HG03521 (cell line): ENCODE results near the gene GID8.

Experiments used
- ATAC-seq: cut with Tn5 transposase; IDR thresholded peaks from one replicate; pipeline ENCODE4 v1.9.1; 2021; ENCODE audit warnings: mild to moderate bottlenecking, moderate library complexity; ENCODE audit not compliant: unreplicated experiment

The GID8 gene

DNA sequence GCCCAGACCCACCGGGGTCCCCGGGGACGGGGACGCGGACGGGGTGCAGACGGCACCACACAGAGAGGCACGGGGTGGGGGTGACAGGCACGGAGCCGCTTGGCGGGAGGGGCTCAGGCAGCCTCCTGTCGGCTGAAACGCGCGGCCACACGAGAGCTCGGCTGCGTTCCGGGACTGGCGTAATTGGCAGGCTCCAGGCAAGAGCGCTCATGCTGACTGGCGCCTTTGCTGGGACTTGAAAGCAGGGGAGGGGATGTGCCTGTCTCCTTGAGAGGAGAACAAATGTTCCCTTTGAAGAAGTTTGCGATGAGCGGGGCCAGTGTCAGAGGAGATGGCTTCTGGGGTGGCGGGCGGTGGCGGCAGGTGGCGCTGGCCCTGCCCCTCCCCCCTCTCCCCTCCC, 43.0 kb downstream of the GID8 start:
- no peak for ATAC-seq

DNA sequence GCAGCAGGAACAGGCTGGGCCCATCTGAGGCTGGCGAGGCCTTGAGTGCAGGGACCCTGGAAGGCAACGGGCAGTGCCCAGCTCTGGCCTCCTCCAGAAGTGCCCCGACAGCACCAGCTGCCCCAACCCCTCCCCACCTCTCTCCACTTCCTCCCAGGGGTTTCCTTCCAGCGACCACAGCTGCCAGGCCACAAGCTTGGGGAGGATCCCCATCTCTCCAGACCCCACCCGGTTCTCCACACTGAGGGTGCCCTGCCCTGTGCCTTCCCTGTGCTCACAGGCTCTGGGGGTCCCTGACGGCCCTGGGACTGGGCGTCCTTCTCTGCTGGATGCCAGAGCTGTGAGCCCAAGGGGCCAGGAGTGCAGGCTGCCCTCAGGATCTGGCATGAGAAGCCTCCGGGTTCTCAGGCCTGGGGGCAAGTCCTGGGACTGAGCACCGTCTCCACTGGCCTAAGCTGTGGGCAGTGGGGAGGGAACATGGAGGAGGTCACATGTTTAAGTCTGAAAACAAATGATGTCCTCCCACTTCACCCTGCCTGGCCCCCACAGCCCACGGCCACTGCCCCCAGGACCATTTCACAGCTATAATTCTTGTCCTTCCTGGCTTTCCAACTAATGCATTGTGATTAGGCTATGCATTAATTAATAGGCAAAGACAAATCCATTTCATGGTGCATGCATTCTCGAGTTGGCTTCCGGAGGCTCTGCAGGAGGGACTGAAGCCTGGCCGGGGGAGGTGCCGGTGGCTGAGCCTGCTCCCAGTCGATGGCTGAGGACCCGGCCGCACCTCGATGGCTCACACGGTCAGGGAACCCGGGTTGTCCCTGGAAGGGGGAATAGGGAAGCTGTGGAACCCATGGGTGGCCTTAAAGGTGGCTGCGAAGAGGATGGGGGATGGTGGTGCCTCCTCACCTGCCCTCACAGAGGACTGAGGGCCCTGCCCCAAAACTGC, 44.5 kb downstream of the GID8 start:
- ATAC-seq, result no peak

DNA sequence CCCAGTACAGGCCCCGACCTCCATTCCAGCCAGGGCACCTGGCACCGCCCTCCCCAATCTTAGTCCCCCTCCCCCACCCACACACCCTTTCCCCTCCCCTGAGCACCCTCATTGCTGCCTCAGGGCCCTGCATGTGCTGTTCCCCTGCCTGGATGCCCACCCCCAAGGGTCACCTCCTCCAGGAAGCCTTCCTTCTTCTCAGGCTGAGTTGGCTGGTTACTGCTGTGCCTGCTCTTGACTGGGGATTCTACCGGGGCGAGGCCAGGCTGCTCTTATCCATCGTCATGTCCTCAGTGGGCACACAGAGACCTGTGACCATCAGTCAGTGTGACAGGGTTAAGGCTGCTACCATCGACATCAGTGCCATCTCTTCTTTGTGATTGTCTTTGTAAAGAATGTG, 45.3 kb downstream of the GID8 start:
- ATAC-seq, result no peak

DNA sequence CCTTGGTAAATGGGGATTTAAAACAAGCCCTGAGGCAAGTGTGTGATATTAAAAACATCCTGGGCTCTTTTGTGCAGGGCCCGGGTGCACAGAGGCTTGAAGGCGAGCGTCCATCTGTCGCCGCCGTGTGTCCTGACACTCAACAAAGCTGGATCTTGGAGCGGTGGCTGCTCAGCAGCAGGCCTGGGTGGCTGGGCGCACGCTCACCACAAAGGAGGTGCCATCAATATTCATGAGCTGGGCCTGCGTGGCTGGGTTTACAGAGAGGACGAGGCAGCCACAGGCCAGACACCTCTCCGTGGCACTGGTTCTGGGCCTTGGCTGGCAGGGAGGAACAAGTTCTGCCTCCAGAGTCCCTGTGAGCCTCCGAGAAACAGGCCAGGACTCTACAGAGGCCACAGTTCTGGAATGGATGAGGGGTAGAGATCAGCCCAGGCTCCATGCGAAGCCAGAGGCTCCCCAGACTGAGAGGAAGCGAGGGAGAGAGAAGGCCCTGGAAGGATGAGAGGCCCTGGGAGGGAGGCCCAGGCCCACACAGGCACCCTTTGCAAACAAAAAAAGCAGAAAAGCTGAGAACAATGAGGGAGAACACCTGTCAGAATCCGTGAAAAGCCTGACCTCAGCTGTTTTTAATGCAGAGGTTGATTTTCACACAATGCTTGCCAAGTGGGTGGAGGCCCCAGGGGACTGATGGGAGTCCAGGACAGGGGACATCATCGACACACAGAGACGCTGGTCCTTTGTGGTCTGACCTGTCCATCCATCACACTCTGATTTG, 46.9 kb downstream of the GID8 start:
- no peak for ATAC-seq

DNA sequence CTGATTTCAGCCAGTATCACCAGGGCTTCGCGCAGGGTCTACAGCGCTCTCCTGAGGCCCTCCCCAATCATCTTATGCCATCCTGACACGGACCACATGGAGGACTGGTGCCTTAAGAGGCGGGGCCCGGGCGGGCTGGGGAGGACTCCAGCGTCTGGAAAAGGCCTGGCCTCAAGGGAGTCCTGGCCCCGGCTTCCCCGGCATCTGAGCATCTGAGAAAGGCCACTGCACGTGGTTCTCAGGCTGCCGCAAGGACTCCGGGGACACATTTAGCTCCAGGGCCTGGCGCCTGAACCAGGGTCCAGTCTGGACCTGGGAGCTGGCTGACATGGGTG, 47.5 kb downstream of the GID8 start:
- no peak for ATAC-seq

DNA sequence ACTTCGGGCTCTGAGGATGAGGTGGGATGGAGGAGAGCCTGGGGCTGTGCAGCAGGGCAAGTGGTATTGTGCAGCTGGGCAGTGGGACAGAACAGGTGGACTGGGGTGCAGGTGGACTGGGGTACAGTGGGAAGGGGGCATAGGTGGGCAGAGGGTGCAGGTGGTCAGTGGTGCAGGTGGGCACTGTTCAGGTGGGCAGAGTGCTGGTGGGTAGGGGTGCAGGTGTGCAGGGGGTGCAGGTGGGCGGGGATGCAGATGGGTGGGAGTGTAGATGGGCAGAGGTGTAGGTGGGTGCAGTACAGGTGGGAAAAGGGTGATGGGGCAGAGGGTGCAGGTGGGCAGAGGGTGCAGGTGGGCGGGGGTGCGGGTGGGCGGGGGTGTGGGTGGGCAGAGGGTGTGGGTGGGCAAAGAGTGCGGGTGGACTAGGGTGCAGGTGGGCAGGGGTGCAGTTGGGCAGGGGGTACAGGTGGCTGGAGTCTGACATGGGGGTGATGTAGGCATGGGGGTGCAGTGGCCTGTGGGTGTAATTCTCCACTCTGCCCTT, 48.4 kb downstream of the GID8 start:
- ATAC-seq, result no peak

DNA sequence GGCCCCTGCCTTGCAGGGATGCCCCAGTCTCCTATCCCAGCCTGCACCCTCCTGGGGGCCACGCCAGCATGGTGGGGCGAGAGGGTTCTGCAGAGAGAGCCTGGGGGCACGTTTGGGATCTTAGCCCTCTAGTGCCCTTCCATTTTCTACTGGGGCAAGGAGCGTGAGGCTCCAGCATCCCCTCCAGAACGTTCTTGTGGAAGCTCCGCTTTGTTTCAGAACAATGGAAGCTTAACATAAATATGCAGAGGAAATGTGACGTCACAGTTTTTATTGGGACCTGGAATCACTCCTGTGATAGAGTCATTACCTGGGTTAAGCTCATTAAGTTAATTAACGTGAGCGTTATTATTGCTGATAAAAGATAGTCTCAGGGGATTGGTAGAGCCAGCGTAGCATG, 49.2 kb downstream of the GID8 start:
- ATAC-seq, result no peak

DNA sequence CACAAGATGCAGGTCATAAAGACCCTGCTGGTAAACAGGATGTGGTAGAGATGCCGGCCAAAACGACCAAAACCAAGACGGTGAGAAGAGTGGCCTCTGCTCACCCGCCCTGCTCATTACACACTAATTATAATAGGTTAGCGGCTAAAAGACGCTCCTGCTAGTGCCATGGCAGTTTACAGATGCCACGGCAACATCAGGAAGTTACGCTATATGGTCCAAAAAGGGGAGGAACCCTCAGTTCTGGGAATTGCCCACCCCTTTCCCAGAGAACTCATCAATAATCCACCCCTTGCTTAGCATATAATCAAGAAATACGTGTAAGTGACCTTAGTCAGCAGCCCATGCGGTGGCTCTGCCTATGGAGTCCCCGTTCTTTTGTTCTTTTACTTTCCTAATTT, 51.3 kb downstream of the GID8 start:
- no peak for ATAC-seq

DNA sequence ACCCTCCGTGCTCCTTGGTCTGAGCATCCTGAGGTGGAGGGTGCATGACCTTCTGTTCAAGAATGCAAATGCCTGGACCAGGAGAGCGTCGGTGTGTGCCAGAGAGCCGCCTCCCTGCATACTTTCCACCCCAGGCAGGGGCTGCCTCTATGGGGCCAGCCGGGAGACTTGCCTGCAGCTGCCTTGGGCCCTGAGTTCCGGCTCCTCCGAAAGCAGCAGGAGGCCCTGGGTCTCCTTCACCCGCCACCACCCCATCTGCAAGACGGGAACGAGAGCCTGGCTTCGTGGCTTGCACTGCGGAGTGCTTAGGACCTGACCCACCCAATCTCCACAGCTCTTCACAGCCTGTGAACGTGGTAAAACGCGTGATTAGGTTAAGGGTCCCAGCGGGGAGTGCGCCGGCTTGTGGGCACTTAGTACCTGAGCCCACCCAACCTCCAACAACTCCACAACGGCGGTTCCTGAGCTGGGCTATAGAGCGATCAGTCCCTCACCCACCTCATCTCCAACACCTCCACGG, 52.4 kb downstream of the GID8 start:
- ATAC-seq, result no peak

DNA sequence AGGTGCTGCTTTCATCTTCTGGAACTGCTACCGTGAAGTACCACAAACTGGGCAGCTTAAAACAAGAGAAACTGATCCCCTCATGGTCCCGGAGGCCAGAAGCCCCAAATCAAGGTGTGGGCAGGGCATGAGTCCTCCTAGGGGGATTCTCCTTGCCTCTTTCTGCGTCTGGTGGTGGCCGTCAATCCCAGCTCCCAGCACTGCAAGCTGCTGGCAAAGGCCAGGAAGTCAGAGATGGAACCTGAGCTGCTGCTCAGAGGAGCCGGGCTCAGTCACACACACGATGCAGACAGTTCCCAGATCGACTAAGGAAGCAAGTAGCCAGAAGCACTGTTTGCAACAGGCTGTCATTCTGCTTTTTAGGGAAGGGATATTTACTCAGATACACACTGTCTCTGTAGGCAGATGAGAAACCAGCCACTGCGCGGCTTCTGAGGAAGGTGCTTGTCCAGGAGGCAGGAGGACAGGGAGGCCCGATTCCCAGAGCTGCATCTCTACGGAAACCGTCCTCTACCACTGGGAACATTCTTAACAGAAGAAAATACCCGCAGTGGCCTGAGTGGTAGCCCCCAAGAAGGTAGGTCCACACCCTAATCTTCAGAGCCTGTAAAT, 53.4 kb downstream of the GID8 start:
- ATAC-seq, result no peak

DNA sequence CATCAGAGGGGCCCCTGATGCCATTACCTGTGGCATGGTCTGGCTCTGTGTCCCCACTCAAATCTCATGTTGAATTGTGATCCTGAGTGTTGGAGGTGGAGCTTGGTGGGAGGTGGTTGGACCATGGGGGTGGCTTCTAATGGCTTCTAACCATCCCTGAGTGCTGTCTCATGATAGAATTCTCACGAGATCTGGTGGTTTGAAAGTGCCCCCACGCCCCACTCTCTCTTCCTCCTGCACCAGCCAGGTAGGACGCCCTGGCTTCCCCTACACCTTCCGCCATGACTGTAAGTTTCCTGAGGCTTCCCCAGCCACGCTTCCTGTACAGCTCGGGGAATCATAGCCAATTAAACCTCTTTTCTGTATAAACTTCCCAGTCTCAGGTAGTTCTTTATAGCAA, 53.9 kb downstream of the GID8 start:
- no peak for ATAC-seq

DNA sequence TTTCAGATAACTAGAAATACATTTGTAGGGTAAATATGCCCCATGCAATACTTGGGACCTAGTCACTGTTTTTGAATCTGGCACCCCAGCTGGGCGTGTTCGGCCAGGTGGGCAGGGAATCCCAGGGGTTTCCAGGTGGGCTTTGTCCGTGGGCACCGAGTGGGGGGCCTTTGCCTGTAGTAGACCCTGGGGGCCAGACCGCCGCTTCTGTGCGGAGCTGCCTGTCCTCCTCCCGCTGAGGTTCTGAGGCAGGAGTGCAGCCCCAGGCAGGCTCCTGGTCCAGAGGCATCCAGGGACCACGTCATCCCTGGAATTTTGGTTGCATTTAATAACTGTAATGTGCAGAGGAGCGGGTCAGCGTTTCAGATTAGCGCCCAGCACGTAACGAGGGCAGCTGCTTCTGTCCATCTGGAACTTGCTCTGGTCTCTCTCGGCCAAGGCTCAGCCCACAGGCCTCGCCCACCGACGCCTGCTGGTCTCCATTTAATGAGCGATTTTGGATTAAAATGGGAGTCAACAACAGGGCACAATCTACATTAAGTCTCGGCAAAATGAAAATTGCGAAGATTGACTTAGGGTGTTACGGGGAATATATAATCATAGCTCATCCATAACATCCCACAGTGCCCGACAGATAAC, 56.0 kb downstream of the GID8 start:
- ATAC-seq, result no peak

DNA sequence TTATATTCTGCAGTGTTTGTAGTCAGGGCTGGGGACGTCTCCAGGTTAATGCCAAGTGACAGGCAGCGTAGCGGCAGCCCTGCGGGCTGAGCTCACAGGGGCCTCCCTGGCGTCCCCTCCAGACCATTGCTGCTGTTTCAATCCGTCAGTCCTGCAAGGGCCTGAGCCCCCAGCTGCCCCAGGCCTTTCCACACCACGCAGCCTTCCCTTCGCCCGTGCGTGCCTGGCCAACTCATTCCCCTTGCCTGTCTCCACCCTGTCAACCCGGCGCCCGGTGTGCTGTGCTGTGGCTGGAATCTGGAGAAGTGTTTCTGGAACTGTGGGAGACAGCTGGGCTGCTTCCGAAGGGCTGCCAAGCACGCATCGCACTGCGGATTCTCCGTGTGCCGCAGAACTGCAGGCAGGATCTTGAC, 56.9 kb downstream of the GID8 start:
- ATAC-seq, result no peak

DNA sequence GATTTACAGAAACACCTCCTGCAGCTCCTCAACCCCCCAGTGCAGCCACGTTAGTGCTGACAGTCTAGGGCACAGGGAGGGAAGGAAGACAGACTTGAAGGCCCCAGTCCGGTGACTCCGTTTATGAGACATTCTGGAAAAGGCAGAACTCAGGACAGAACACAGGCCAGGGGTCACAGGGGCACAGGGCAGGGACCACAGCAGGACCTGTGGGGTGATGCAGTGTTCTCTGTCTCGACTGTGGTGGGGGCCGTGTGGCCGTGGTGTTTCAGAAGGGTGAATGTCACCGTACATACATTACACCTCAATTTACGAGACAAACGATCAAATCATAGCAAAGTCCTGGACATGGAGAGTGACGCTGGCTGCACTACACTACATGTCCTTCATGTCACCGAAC, 57.5 kb downstream of the GID8 start:
- ATAC-seq, result no peak

DNA sequence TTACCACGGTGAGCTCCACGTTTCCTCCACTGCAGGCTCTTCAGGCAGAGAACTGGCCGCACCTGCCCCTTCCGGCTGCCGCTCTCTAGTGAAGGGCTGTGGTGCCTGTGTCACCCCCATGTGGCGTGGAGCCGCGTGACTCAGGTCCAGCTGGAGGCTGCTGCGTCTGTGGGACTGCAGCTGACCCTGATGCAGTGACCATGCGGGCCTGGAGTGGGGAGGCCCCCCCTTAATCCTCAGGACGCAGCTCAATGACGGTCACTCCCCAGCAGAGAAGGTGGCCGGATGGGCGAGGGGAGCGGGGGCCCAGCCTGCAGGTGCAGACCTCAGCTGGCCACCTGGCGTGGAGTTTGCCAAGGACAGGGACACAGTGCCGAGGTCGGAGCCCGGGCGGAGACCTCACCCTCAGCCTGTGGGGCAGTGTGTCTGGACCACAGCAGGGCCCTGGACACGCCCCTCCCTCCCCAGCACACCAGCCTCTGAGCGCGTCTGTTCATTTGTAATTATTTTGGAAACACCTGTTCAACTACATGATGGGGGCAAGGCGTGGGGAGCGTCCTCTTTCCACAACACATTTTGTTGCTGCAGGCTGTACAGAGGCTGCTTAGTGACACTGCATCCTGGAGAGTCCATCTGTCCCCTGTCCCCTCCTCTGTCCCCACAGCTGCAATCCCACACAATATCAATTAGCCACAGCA, 58.1 kb downstream of the GID8 start:
- ATAC-seq, result no peak

DNA sequence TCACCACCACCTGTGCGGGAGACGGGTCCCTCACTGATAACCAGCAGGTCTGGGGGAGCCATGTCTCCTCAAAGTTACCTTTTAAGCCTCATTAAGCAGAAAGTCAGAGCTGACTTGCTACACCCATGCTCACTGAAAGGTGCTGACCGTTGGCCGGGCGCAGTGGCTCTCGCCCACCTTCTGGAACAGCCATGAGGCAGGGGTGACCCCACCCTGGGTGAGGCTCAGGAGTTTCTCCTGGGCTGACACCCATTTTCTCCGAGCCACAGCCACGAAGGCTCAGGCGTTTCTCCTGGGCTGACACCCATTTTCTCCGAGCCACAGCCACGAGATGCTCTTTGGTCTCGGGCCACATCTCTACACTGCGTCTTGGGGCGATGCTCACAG, 58.6 kb downstream of the GID8 start:
- ATAC-seq, result no peak

DNA sequence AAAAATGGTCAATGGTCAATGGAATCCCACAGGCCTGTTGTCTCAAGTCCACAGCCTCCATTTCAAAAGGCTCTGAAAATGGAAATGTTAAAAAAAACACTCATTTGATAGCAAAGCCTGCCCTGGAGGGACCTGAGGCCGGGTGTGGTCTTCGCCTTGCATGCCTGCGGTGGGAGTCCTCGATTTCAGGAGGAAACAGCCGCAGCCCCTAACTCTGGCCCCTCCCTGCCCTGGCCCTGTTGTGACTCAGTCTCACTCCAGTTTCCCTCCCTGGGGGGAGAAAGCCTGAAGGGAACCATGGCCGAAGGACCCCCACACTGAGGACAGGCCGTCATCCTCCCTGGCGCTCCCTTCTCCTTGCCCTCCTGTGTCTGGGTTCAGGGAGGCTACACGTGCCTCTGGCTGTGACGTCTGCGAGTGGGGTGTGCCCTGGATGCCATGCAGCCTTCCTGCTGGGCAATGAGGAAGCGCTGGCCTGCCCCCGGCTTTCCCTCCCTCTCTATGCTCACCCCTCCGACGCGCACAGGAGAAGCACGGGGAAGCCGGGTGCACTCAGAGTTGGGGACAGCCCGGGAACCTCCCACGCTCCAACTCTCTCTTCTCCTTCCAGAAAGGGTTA, 59.6 kb downstream of the GID8 start:
- ATAC-seq, result no peak
